K562 treated with DMSO at 1 percent for 24 hours (cell line): Measurements from ENCODE around the gene LMTK3. TPM values are rescaled to one million over a fixed set of nuclear protein-coding genes. Genes with fewer than 3 reads are reported as not detected.

Experiments
- total RNA-seq: library from RNA; unstranded; fragments of 300-600 nt; gene quantifications from 2 replicates; pipeline ENCODE4 v1.2.3, GENCODE V29; 2022; ENCODE audit warnings: low read depth; ENCODE audit not compliant: insufficient read depth

The LMTK3 gene
- total RNA-seq, result 12.2 and 15.6 TPM in 2 replicates

GRCh38 chr19:48511800-48512503, at the start of gene LMTK3:
Gene LMTK3, minus strand, starts transcription at chr19:48511835. Its CDS starts 259 bp downstream, at chr19:48511576.

GRCh38 chr19:48551437-48552302, 40.0 kb upstream of the LMTK3 start, which contains the start of gene SULT2B1:
Gene SULT2B1, plus strand, starts transcription at chr19:48552172. Its CDS starts 81 bp downstream, at chr19:48552253.

GRCh38 chr19:48469289-48469881, 42.2 kb downstream of the LMTK3 start, which contains the start of gene CYTH2:
Gene CYTH2, plus strand, starts transcription at chr19:48469369. Its CDS starts 139 bp downstream, at chr19:48469508.

GRCh38 chr19:48455171-48455907, 56.3 kb downstream of the LMTK3 start, which contains the start of gene KCNJ14:
Gene KCNJ14, plus strand, starts transcription at chr19:48455574. Its CDS starts 6,151 bp downstream, at chr19:48461725.

GRCh38 chr19:48445606-48446481, 65.8 kb downstream of the LMTK3 start, which contains the start of gene GRWD1:
Gene GRWD1, plus strand, starts transcription at chr19:48445983. Its CDS starts 23 bp downstream, at chr19:48446006.

Other genes with a start within 250 kb of the LMTK3 start
- gene ZNF114, start 241.8 kb downstream of the LMTK3 start, total RNA-seq, result not detected in 2 replicates
- gene EMP3, start 186.3 kb downstream of the LMTK3 start, total RNA-seq, result 288 and 289 TPM in 2 replicates
- 8.3 and 10.7 TPM in 2 replicates for gene TMEM143, start 147.9 kb downstream of the LMTK3 start, total RNA-seq
- gene SYNGR4, start 147.5 kb downstream of the LMTK3 start, total RNA-seq, result not detected in 2 replicates
- gene KDELR1, start 120.3 kb downstream of the LMTK3 start, total RNA-seq, result 200 and 223 TPM in 2 replicates
- 29.6 and 31.6 TPM in 2 replicates for gene GRIN2D, start 118.2 kb downstream of the LMTK3 start, total RNA-seq
- 23.9 and 24.2 TPM in 2 replicates for gene GRWD1, start 65.9 kb downstream of the LMTK3 start, total RNA-seq
- gene KCNJ14, start 56.3 kb downstream of the LMTK3 start, total RNA-seq, result 2.5 and 2.7 TPM in 2 replicates
- 76.9 and 80.9 TPM in 2 replicates for gene CYTH2, start 42.5 kb downstream of the LMTK3 start, total RNA-seq
- 1.4 and 2.1 TPM in 2 replicates for gene SULT2B1, start 40.3 kb upstream of the LMTK3 start, total RNA-seq
- not detected in 2 replicates for gene SPACA4, start 94.9 kb upstream of the LMTK3 start, total RNA-seq
- gene FAM83E, start 103.2 kb upstream of the LMTK3 start, total RNA-seq, result 0.41 TPM in 1 of 2 replicates, not detected in the other
- gene RPL18, start 107.3 kb upstream of the LMTK3 start, total RNA-seq, result 5,284 and 5,688 TPM in 2 replicates
- gene SPHK2, start 107.7 kb upstream of the LMTK3 start, total RNA-seq, result 14.6 and 15.0 TPM in 2 replicates
- gene DBP, start 125.5 kb upstream of the LMTK3 start, total RNA-seq, result 17.2 and 17.8 TPM in 2 replicates
- 10.8 and 16.2 TPM in 2 replicates for gene CA11, start 134.4 kb upstream of the LMTK3 start, total RNA-seq
- 0.58 and 1.2 TPM in 2 replicates for gene NTN5, start 161.2 kb upstream of the LMTK3 start, total RNA-seq
- 0.30 and 1.4 TPM in 2 replicates for gene FUT2, start 184.1 kb upstream of the LMTK3 start, total RNA-seq
- 0.47 and 1.1 TPM in 2 replicates for gene MAMSTR, start 207.9 kb upstream of the LMTK3 start, total RNA-seq
- gene RASIP1, start 228.8 kb upstream of the LMTK3 start, total RNA-seq, result 10.2 and 11.7 TPM in 2 replicates
- 0.65 TPM in 1 of 2 replicates, not detected in the other for gene IZUMO1, start 235.1 kb upstream of the LMTK3 start, total RNA-seq
- 8.7 and 9.8 TPM in 2 replicates for gene FUT1, start 240.8 kb upstream of the LMTK3 start, total RNA-seq
- gene FGF21, start 243.7 kb upstream of the LMTK3 start, total RNA-seq, result 0.72 TPM in 1 of 2 replicates, not detected in the other